Measurements from ENCODE around the gene GBGT1.

Gene GBGT1

GRCh38 chr9:133143639-133144141 is 20.0 kb downstream of the GBGT1 start:
- DNase-seq (ENCODE audit: low read depth in 2 of 2) = no peak

GRCh38 chr9:133142684-133143622 is 20.8 kb downstream of the GBGT1 start:
- DNase-seq (ENCODE audit: low read depth in 2 of 2) = no peak

DNA sequence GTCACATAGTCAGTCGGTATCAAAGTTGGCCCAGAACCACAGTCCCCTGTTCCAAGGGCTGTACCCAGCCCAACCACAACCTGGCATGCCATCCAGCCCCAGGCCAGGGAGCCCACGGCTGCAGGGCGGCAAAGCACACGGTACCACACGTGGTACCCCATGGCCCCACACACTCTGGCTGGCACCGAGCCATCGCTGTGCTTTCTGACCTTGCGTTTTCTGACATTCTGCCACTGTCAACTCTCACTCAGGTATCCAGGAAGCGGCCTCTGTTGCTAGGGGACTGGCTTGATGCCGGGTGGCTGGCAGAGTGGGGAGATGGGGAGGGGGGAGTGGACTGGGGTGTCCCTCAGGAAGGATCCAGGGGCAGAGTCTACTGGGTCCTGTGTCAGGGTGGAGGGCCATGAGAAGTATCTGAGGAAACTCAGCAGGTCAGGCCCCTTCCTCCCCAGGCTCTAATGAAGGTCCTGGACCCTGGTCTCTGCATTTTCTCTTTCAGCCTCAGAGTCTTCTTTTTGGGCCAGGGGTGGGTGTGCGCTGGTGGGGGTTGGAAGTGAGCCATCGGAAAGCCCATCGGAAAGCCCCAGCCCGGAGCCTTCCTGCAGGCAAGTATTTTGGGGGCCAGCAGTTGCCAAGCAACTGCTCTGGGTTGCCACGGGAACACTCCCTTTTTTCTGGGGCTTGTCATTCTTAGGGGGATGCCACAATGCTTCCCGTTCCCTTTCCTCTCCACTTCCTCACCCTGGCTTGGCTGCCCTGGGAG is 21.7 kb downstream of the GBGT1 start:
- DNase-seq (ENCODE audit: low read depth in 2 of 2) = peak; percentile 49 to 57

DNA sequence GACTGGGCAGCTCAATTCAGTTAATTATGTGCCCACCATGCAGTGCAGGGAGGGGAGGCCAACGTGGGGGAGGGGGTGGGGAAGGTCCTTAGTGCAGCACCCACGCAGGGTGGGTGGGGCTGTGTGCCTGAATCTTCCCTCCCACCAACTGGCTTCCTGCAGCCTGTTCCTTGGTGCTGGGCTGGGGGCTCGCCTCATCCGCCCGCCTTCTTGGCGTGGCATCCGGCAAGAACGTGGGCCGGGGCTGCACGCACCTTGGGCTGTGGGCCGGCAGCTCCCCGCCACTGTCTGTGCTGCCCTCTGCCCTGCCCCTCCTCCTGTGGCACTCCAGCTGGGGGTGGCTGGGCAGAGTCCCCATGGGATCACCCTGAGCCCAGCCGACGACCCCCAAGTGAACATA is 23.1 kb downstream of the GBGT1 start:
- no peak for DNase-seq (ENCODE audit: low read depth in 2 of 2)

DNA sequence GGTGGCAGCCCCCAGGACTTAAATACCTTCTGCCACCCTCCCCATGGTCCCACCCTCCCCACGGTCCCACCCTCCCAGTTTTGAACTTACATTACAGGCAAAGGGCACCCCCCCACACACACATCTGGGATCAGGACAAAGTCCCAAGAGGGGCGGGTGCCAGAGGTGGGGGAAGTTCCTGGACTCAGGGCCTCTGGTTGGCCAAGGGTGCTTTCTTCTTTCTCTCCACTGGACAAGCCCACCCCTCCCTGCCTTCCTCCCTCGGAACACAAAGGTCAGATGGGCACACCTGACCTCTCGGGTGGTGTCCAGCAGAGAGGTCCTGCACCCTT is 23.6 kb downstream of the GBGT1 start:
- DNase-seq (ENCODE audit: low read depth in 2 of 2) = no peak

- DNase-seq (ENCODE audit: low read depth in 2 of 2) = no peak
Measured at GRCh38 chr9:133139246-133140173, 24.2 kb downstream of the GBGT1 start.

DNA sequence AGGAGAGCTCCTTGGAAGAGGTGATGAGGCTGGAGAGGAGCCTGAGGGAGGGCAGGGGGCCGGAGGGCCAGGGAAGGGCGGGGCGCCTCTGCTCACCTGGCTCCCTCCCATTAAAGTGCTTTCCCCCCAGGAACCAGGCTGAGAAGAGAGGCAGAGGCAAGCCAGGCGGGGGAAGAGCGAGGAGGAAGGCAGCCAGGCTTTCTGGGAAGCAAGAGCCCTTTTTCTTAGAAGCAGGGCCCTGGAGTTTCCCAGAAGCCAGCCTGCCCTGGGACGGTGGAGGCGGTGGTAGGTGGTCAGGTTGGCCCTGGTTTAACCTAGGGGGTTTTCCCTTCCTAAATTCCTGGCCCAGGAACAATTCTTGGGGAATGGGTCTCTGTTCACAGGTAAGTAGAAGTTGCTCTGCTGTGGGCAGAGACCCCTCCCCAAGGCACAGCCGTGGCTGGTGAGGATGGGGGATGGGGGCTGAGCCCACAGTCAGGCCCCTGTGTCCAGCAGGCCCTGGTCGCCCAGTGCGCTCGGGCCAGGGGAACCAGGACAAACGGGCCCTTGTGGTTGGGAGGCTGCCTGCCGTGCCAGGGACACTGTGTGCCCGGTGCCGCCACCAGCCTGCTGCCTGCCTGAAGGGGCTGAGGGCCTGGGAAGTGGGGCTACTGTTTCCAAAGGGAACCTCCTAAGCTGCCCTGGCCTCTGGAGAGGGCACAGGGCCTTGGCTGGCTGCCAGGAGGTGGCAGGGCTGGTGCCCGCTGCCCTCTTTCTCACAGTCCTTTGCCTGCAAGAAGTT is 26.1 kb downstream of the GBGT1 start:
- no peak for DNase-seq (ENCODE audit: low read depth in 2 of 2)

DNA sequence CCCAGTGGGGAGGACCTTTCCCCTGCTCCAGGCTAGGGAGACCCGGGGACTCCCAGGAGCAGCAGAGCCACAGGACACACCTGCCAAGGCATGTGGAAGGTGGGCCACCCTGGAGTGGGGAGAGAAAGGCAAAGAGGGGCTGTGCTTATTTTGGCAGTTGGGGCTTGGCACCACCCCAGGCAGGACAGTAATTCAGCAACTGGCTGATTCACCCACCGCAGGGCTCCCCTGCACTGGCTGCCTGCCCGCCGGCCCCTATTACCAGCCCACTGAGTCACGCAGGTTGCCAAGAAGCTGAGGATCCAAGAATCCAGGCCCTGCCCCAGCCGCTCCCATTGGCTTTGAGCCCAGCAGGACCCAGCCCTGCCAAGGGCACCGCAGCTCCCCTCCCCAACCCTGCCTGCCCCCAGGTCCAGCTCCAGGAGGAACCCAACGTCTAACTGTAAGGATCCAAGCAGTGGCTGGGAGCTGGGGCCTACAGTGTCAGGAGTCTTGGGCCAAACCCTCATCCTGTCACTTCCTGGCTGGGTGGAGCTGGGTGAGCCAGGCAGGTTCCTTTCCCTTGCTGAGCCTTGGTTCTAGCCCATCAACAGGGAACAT is 28.5 kb downstream of the GBGT1 start:
- DNase-seq (ENCODE audit: low read depth in 2 of 2) = no peak

DNA sequence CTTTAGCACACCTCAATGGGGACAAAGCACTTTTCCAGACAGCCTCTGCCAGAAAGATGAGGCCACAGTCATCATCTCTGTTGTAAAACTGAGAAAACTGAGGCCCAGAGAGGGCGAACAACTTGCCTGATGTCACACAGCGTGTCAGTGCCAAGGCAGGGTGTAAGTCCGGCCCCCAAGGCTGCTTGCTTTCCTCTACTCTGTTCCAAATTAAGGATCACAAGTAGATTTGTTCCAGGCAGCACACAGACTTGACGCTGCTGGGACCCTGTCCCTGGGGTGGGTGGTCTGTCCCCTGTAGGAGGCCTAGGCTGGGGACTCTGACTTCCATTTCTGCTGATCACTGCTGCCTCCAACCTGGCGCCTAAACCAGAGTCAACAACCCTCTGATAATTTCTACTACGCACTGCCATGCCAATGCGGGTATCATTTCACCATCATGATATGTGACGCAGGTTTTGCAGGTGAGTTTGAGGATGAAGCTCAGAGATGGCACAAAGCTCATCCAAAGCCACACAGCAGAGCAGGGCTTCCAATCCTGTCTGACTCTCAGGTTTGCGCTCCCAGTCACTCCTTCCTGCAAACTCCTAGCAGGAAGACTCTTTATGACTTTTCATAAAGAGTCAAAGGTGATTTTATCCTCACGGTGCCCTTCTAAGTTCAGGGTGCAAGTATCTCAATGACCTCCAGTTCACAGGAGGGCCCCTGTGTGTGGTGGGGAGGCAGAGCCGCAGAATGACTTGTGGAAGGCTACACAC is 29.1 kb downstream of the GBGT1 start:
- DNase-seq (ENCODE audit: low read depth in 2 of 2) = no peak

DNA sequence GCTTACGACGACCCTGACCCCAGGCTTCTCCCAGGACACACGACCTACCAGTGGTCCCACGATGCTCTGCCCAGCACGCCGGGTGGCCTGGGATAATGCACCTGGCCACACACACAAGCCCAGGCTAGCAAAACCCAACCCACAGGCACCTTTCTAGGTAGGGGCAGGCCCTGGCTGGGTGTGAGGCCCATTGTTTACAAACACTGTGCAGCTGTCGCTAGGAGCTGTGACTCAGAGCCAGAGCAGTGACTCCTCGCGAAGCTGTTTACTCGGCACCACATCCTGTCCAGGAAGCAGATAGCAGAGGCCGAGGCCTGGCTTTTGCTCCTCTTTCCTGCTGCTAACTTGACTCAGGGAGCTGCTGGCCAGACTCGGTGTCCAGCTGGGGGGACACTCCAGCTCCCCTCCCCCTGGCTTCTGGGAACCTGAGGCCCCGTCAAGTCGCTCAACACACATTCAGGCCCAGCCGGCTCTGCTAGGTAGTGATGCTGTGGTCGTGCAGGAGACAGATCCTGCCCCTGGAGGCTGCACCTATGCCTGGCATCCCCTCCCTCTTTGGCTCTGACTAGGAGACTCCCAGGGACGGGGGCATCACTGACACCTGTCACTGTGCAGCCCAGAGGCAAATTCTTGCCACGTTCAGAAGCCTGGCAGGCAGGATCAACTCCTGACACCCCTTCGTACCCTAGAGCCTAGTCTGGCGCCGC is 29.9 kb downstream of the GBGT1 start:
- DNase-seq (ENCODE audit: low read depth in 2 of 2) = peak; percentile 58 to 77

GRCh38 chr9:133132174-133132573 is 31.5 kb downstream of the GBGT1 start:
- DNase-seq (ENCODE audit: low read depth in 2 of 2) = no peak

DNA sequence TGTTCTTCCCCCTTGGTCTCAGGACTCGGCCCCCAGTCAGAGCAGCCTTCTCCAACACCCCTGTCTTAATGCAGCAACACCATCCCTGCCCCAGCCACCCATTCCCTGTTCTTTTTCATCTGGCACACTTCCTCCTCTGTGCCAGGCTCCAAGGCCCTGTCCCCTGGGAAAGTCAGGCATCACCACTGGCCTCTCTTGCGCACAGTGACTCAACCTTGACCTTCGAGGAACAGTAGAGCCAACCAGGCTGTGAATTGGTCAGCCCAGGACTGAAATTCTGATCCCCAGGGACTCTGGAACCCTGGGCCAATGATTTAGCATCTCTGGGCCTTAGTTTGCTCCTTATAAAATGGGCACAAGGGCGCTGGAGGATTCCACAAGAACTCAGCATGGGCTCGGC is 32.2 kb downstream of the GBGT1 start:
- DNase-seq (ENCODE audit: low read depth in 2 of 2) = no peak

- DNase-seq (ENCODE audit: low read depth in 2 of 2) = no peak
Measured at GRCh38 chr9:133130685-133131244, 32.9 kb downstream of the GBGT1 start.

DNA sequence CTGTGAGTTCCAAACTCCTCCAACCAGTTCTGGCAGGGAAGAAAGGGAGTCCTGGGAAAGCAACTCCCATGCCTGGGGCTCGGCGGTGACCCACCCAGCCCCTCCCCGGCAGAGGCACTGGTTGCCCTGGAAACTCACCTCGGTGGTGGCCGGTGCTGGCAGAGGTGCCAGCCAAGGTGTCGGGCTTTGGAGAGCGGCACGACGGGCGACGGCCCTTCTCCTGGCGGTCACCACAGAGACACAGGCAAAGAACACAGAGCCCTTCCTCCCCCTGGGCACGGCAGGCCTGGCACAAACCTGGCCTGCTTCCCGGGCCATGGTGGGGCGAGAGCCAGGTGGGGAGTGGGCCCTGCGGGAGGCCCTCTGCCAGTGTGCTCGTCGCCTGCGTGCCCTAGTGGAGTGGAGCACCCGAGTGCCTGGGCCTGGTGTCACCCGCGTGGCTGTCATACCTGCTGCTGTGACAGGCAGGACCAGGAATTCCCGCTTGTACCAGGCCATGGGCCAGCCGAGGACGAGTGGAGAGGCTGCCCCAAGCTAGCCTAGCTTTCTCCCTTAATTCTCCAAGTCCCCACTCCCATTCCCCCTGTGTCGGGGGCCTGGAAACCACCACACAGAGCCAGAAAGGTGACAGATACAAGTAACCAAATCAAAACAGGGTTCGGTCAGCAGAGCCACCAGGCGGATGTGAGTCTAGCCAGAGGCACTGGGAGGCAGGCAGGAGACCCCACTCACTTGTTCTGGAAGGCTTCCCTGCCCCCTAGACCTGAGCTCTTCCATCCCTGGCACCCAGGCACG is 34.5 kb downstream of the GBGT1 start:
- no peak for DNase-seq (ENCODE audit: low read depth in 2 of 2)

- no peak for DNase-seq (ENCODE audit: low read depth in 2 of 2)
Measured at GRCh38 chr9:133128152-133128551, 35.6 kb downstream of the GBGT1 start.

- no peak for DNase-seq (ENCODE audit: low read depth in 2 of 2)
Measured at GRCh38 chr9:133127340-133127981, 36.3 kb downstream of the GBGT1 start.

DNA sequence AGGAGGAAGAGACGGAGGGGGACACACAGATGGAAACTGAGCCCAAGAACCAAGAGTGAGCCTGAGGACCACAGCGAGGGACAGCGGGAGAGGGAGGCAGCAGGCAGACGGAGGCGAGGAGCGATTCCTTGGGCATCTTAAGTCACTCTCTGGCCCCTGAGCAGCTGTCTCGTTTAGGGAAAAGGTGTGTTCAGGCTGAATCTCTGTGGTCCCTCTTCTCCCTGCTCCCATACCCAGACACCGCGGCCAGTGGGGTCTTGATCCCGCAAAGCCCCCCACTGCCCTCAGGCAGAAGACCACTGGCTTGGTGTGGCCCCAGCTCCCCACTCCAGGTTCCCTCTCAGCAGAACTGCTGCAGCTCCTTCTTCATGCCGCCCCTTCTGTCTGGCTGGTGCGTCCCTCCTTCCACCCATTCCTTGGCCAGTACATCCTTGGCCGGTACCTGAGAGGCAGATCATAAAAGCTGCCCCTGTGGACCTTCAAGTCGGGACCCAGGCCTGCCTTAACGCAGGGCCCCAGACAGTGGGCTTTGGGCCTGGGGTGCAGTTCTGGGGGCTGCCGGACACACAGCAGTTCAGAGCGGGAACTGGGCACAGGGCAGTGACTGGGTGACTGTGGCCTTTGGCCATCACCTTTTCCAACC is 36.9 kb downstream of the GBGT1 start:
- no peak for DNase-seq (ENCODE audit: low read depth in 2 of 2)
